Measurements from ENCODE around the gene PODXL2. TPM values are rescaled to one million over a fixed set of nuclear protein-coding genes. Genes with fewer than 3 reads are reported as not detected.

Gene PODXL2
- total and polyA plus RNA-seq, 2 donors (not counting 1 experiment from before 2014, with no cell fraction given), result 3.1 to 4.0 TPM

DNA sequence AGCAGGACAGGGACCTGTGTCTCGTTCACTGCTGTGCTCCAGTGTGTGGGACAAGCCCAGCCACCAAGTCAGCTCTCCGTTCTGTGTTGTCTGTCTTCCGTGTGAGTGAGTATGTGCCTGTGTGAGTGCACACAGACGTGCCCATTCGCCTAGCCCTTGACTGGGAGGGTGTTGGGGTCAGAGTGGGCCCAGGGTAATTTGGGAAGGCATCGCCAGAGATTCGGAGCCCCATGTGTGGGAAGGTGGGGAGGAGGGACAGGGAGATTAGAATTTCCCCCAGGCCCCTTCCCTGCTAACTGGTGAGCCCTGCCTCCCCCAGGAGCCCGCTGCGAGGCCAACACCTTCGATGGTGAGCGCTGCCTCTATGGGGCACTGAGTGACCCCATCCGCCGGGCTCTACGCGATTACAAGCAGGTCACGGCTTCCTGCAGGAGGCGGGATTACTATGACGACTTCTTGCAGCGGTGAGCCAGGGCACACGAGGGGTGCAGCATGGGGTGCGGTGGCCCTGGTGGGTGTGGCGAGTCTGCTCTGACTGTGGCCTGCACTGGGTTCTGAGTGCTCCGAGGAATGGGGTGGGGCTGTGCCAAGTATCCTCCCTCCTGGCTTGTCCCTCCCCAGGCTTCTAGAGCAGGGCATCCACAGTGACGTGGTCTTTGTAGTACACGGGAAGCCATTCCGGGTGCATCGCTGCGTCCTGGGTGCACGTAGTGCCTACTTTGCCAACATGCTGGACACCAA is 46.8 kb downstream of the PODXL2 start:
- Histone ChIP-seq H3K4me2 (replicated peaks; ENCODE audit: low read depth, low read length, poor library complexity, severe bottlenecking) (no peak overlapping the region), H3K9me3 (ENCODE audit: control extremely low read depth in 1 of 3, control insufficient read depth in 2 of 3, insufficient read depth in 1 of 3, low read length in 2 of 3) (no peaks in the 10 kb centered on the region), H4K20me1 (ENCODE audit: control insufficient read depth, insufficient read depth, low read length, poor library complexity, severe bottlenecking) (peaks cover 34% of the 10 kb centered on the region), H3K4me1 (ENCODE audit: control insufficient read depth in 2 of 2, insufficient read depth in 2 of 2, low read length in 2 of 2) (peaks cover 16 to 22% of the 10 kb centered on the region in 2 donors), H2AFZ (ENCODE audit: insufficient read depth, low read depth, low read length, poor library complexity, severe bottlenecking) (no peak overlapping the region), H3K27ac (ENCODE audit: low read length in 2 of 2) (no peak overlapping the region), H3K4me3 (ENCODE audit: control extremely low read depth in 1 of 5, extremely low read depth in 1 of 5, insufficient read depth in 1 of 5, low read depth in 2 of 5, low read length in 4 of 5) (no peak overlapping the region), H3K79me2 (ENCODE audit: control insufficient read depth, insufficient read depth, low read length) (peaks cover 24% of the 10 kb centered on the region), H3K36me3 (replicated peaks in 1 of 2; ENCODE audit: control extremely low read depth in 1 of 2, control insufficient read depth in 1 of 2, extremely low read depth in 1 of 2, insufficient read depth in 2 of 2, low read length in 1 of 2) (peaks cover 0 to 38% of the 10 kb centered on the region in 2 experiments), H3K27me3 (replicated peaks in 1 of 4; ENCODE audit: control extremely low read depth in 1 of 4, control insufficient read depth in 3 of 4, insufficient read depth in 4 of 4, low read length in 3 of 4) (no peaks in the 10 kb centered on the region), H3K9ac (ENCODE audit: low read length) (no peak overlapping the region)
- no peak for DNase-seq
- ChIA-PET CTCF (interaction anchor here (0.6 to 0.7 kb wide), 2 partner anchors 283 to 982 kb away, joined by 3 to 4 read pairs; no protein-coding TSS in a partner anchor), POLR2A (no interaction called here)
- intact Hi-C loops (cut with micrococcal nuclease), result no loop called here
- ATAC-seq (ENCODE audit: low read depth), result no peak
- H3K27me3 Mint-ChIP-seq, result no peaks in the 10 kb centered on the region
- H3K4me3 Mint-ChIP-seq, result peak overlapping the region; percentile 12
- TF ChIP-seq, protein P1, sequence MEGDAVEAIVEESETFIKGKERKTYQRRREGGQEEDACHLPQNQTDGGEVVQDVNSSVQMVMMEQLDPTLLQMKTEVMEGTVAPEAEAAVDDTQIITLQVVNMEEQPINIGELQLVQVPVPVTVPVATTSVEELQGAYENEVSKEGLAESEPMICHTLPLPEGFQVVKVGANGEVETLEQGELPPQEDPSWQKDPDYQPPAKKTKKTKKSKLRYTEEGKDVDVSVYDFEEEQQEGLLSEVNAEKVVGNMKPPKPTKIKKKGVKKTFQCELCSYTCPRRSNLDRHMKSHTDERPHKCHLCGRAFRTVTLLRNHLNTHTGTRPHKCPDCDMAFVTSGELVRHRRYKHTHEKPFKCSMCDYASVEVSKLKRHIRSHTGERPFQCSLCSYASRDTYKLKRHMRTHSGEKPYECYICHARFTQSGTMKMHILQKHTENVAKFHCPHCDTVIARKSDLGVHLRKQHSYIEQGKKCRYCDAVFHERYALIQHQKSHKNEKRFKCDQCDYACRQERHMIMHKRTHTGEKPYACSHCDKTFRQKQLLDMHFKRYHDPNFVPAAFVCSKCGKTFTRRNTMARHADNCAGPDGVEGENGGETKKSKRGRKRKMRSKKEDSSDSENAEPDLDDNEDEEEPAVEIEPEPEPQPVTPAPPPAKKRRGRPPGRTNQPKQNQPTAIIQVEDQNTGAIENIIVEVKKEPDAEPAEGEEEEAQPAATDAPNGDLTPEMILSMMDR (IDR thresholded peaks at IDR 0.05), result no peak
- no peak for TF ChIP-seq EZH2 (IDR thresholded peaks at IDR 0.05; ENCODE audit: borderline replicate concordance, insufficient read depth, low read depth, low read length, poor library complexity, severe bottlenecking)
- 99% methylated on average over 27 of the region's 29 CpGs for WGBS (ENCODE audit: insufficient coverage)
- H3K9me3 Mint-ChIP-seq (ENCODE audit: insufficient read depth), result no peaks in the 10 kb centered on the region
- peaks cover 29% of the 10 kb centered on the region for H3K4me1 Mint-ChIP-seq
- peak overlapping the region; percentile 59 for H3K27ac Mint-ChIP-seq

DNA sequence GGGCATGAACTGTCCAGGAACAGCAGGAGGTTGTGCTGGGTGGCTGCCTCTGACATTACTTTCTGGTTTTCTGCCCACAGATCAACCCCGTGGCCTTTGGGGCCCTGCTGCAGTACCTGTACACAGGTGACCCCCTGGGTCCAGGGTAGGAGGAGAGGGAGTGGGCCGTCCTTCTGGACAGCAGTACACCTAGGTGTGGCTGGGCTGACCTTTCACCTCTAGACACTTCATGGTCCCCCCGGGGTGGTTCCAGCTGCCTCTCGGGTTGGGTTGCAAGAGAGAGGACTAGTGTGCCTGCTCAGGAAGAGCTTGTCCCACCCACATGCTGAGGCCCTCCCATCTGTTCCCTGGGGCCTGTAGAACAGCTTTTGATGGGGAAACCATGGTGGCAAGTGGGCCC is 47.5 kb downstream of the PODXL2 start:
- H3K4me3 Mint-ChIP-seq, result no peak overlapping the region
- Histone ChIP-seq H3K9ac (ENCODE audit: low read length) (no peak overlapping the region), H2AFZ (ENCODE audit: insufficient read depth, low read depth, low read length, poor library complexity, severe bottlenecking) (no peak overlapping the region), H3K9me3 (ENCODE audit: control extremely low read depth in 1 of 3, control insufficient read depth in 2 of 3, insufficient read depth in 1 of 3, low read length in 2 of 3) (no peaks in the 10 kb centered on the region), H3K4me2 (replicated peaks; ENCODE audit: low read depth, low read length, poor library complexity, severe bottlenecking) (no peak overlapping the region), H3K36me3 (replicated peaks in 1 of 2; ENCODE audit: control extremely low read depth in 1 of 2, control insufficient read depth in 1 of 2, extremely low read depth in 1 of 2, insufficient read depth in 2 of 2, low read length in 1 of 2) (peaks cover 0 to 38% of the 10 kb centered on the region in 2 experiments), H3K27me3 (replicated peaks in 1 of 4; ENCODE audit: control extremely low read depth in 1 of 4, control insufficient read depth in 3 of 4, insufficient read depth in 4 of 4, low read length in 3 of 4) (no peaks in the 10 kb centered on the region), H3K79me2 (ENCODE audit: control insufficient read depth, insufficient read depth, low read length) (peaks cover 21% of the 10 kb centered on the region), H3K4me3 (ENCODE audit: control extremely low read depth in 1 of 5, extremely low read depth in 1 of 5, insufficient read depth in 1 of 5, low read depth in 2 of 5, low read length in 4 of 5) (no peak overlapping the region), H3K4me1 (ENCODE audit: control insufficient read depth in 2 of 2, insufficient read depth in 2 of 2, low read length in 2 of 2) (peaks cover 14 to 25% of the 10 kb centered on the region in 2 donors), H4K20me1 (ENCODE audit: control insufficient read depth, insufficient read depth, low read length, poor library complexity, severe bottlenecking) (peaks cover 34% of the 10 kb centered on the region), H3K27ac (ENCODE audit: low read length in 2 of 2) (no peak overlapping the region)
- ChIA-PET CTCF (no interaction called here), POLR2A (no interaction called here)
- no peaks in the 10 kb centered on the region for H3K9me3 Mint-ChIP-seq (ENCODE audit: insufficient read depth)
- H3K27me3 Mint-ChIP-seq, result no peaks in the 10 kb centered on the region
- intact Hi-C loops (cut with micrococcal nuclease), result no loop called here
- ATAC-seq (ENCODE audit: low read depth) (no peak), DNase-seq (no peak)
- no peak overlapping the region for H3K27ac Mint-ChIP-seq
- no peak for TF ChIP-seq EZH2 (IDR thresholded peaks at IDR 0.05; ENCODE audit: borderline replicate concordance, insufficient read depth, low read depth, low read length, poor library complexity, severe bottlenecking)
- TF ChIP-seq, protein P1 (IDR thresholded peaks at IDR 0.05), result no peak
- WGBS (ENCODE audit: insufficient coverage), result 95% methylated on average over 2 of the region's 4 CpGs
- H3K4me1 Mint-ChIP-seq, result peaks cover 30% of the 10 kb centered on the region

Measured in B cell (primary cell).